Measurements from ENCODE around the gene EFHC2. TPM values are rescaled to one million over a fixed set of nuclear protein-coding genes. Genes with fewer than 3 reads are reported as not detected.

EFHC2 gene
- total RNA-seq, result 0.46 and 0.55 TPM in 2 replicates

GRCh38 chrX:44343412-44344141 lies at the start of gene EFHC2:
Gene EFHC2 (minus strand): TSS chrX:44343672. CDS start chrX:44343588, 84 bp downstream.

Other genes with a start within 250 kb of the EFHC2 start
- 16.5 and 17.5 TPM in 2 replicates for gene FUNDC1, start 199.2 kb upstream of the EFHC2 start, total RNA-seq